HK-2 (cell line): Measurements from ENCODE around the gene PLEK2.

Experiments used
- DNase-seq: peaks from one replicate; pipeline ENCODE4 v3.0.0-alpha.2; 2018; ENCODE audit not compliant: unreplicated experiment

Gene PLEK2

DNA sequence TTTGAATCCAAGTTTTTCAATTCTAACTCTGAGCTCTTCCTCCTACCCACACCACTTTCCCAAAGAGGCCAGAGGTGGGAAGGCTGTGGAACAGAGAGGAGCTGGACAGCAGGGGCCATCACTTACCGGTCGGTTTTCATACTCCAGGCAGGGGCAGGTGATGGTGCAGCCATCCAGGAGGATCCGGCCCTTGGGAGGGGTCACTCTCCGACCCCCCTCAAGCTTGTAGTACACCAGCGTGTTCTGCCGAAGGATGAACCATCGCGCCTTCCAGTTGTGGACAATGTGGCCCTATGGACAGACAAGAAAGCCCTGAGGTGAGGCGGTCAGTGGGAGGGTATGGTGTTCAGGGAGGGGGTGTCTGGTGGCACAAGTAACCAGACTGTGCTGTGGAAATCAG, 14.4 kb downstream of the PLEK2 start:
- no peak for DNase-seq

DNA sequence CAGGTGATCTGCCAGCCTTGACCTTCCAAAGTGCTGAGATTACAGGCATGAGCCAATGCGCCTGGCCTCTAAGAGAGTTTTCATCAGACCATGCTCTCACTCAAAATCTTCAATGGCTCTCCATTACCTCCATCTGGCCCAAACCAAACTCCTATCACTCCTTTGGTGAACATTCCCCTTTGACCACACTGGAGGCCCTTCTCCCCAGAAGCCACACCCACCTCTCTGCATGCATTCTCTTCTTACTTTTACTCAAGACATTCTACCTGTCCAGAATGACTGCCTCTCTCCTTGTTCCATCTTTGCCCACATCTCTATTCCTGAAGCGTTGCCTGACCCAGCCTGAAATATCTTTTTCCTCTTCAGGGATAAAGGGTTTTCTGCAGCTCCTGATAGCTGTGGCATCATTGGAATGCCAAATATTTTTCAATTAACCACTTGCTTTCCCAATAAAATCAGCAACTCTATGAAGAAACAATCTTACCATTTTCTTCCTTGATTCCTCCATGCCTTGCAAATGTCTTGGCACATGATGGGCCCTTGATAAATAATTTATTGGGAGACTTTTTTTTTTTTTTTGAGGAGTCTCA, 15.5 kb downstream of the PLEK2 start:
- no peak for DNase-seq

DNA sequence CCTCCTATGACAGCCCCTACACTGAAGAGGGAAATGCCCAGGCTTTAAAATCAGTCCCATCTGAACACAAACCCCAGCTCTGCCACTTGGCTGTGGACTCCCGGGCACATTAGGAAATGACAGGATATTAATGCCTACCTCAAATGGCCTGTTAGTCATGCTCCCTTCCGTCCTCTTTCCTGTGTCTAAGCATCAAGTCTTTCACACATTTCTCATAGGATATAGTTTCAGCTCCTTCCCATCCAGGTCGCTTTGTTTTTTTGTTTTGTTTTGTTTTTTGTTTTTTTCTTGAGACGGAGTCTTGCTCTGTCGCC, 16.1 kb downstream of the PLEK2 start:
- no peak for DNase-seq

DNA sequence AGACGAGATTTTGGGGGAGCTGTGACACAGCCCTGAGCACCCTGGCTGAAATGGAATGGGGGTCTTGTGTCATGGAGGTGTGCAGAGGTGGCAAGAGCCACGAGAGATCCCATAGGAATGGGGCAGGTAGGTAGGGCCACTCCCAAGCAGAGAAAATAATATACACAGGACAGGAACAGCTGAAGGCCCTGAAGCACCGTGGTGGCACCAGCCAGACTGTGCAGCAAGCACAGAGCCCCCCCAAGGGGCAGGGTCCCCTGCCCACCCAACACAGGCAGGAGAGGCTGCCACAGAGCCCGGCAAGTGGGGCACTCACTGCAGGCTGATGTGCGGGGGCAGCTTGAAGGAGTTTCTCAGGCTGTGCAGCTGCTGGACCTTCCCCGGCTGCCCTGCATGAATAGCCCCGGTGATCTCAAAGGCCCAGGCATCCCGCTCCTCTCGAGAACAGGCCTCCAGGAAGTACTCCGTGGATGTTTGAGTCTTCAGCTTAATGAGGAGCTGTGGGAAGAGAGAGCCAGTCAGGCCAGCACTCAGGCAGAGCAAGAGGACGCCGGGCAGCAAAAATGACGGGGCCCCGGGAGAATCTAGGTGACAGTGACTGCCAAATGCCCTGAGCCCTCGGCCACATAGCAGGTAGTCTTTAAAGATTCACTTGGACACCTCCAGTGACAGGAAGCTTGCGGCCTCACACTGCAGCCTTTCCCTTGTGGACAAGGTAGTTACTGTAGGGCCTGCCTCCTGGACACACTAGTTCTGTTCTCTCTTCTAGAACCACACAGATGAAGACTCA, 16.7 kb downstream of the PLEK2 start:
- no peak for DNase-seq

DNA sequence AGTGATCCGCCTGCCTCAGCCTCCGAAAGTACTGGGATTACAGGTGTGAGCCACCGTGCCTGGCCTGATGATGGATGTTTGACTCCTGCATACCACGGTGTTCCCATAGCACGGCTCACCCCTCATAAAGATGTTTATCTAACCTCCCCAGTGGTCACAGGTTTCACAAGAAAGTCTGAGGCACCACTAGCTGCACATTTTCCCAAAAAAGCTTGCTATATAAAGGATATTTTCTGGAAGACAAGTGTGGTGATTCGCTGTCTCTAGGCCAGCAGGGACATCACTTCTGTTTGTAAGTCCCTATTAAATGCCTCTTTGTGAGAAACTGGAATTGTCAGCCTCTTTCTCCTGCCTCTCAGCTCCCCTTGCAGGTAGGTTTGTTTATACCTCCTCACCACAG, 18.3 kb downstream of the PLEK2 start:
- no peak for DNase-seq

DNA sequence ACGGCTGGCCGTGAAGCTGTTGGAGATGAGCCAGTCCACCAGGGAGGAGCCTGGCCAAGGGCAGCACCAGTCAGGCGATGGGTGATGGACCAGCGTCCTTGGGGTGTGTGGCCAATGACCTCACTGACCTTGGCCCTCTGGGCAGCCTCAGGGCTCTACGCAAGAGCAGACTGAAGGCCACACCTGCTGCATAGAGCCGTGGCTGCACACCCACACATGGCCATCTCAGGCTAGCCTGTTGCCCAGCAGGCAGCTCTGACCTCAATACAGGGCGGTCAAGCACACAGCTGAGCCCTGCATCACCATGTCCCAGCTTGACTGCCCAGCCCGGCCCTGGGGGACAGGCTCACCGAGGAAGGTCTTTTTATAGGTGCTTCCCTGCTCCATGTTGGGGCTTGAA, 19.2 kb downstream of the PLEK2 start:
- DNase-seq, result no peak

DNA sequence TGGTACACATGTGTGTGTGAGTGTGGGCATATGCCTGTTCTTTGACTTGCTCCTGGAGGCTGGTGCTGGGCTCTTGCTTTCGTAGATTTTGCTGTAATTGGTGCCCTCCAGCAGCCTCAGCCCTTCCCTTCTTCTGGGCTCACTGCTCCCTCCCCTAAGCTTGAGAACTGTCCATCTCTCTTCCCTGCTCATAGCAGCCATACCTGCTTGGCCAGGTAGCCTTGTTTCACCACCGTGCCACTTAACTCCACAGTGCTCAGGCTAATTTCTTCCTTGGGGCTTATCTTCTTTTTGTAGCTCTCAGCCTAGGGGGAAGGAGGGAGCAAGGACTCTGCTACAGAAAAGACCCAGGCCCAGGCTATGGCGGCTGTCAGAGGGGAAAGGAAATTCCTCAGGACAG, 19.8 kb downstream of the PLEK2 start:
- DNase-seq, result no peak

DNA sequence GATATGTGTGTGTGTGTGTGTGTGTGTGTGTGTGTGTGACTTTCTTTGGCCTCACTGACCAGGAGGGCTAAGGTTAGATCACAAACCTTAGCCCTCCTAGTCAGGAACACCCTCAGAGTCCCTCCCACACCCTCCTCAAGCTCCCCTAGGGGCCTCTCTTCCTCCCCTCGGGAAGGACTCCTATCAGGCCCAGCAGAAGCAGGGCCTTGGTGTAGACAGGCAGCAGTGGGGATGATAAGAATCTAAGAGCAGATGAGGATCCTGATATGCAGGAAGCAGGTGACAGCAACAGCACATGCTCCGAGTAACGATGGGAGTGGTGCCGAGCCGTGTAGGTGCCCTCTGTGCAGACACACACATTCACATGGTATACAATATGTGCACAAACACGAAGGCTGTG, 20.7 kb downstream of the PLEK2 start:
- no peak for DNase-seq

DNA sequence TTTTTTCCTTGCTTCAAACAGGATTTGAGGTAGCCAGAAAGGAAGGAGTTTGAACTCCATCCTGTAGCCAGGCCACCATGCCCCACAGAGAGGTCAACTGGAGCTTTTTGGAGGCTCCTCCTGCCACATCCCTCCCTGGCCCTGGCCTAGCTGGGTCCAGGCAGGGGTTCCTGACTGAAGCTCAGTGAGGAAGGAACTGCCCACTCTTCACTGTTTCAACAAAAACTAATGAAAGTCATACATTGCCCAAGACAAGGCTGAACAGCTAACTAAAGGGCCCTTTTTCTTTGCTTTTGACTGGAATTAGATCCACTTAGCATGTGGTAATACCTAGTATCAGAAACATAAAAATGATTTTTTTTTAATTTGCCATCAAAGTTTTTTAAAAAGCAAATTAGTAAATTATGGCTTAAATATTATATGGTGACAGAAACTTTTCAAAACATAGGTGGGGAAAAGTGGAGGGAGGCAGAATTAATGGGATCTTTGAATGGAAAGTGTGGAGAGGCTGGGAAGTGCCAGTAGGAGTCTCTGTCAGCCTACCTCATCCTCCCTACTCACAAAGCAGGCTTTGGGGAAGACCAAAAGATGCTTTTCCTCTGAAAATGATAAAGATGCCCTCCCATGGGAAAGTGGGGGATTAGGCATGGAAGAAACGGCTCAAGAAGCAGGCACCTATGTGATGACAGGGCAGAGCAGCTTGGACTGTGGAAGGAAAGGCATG, 22.0 kb downstream of the PLEK2 start:
- DNase-seq, result no peak

DNA sequence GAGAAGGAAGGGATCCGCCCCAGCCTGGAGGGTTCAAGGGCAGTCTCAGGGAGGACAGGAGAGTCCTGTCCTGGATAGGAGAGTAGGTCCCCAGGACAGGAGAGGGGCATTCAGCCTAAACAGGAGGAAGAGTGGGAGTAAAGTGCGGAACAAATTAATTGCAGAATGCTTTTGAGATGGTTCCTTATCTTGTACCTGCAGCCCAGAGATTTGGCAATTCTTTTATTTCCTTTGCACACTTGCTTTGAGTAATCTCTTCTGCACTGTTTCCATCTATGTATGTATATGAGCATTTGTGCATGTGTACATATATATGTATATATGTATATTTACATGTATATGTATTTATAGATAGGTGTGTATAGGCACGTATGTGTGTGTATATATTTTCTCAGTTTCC, 22.7 kb downstream of the PLEK2 start:
- DNase-seq, result no peak

DNA sequence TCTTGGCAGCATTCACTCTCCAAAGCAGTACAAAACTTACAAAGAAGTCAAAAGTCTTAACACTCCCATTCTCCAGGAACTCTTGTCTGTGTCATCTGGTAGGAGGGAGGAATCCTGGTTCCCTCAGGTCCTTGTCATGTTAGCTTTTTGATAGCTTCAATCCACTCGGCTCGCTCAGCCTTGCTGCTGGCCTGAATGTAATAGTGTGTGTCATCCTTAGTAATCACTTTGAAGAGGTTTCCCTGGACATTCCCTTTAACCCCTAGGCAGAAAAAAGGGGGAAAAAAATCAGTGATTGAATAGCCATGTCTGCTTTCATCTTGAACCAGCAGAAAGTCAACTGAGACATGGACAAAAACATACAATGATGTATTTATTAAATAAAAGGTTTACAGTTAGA, 24.8 kb downstream of the PLEK2 start:
- DNase-seq, result peak; percentile 38

DNA sequence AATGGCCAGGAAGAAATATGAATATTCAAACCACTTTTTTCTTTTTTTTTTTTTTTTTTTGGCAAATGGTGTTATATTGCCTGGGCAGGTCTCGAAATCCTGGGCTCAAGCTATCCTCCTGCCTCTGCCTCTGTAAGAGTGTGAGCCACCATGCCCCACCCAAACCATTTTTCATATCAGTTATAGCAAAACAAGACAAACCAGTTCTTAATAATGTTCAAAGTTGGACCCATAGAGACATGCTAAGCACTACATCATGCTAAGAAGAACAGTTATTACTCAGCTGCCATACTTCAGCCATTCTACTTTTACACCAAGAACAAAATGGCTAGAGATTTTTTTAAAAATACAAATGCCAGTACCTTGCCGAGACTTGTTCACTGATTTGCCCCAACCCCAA, 26.3 kb downstream of the PLEK2 start:
- DNase-seq, result no peak

DNA sequence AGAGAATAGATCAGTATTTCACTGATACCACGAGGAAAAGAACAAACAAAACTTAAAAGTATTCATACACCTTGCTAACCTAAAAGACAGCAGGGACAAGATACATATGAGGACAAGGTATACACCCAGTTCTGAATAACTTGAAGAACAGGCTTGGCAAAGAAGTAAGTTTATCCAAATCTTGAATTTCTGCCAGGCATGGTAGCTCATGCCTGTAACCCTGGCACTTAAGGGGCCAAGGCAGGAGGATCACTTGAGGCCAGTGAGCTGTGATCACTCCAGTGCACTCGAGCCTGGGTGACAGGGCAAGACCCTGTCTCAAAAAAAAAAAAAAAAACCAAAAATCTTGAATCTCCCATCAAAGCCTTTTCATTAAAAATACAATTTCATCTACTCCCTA, 26.8 kb downstream of the PLEK2 start:
- DNase-seq, result no peak

DNA sequence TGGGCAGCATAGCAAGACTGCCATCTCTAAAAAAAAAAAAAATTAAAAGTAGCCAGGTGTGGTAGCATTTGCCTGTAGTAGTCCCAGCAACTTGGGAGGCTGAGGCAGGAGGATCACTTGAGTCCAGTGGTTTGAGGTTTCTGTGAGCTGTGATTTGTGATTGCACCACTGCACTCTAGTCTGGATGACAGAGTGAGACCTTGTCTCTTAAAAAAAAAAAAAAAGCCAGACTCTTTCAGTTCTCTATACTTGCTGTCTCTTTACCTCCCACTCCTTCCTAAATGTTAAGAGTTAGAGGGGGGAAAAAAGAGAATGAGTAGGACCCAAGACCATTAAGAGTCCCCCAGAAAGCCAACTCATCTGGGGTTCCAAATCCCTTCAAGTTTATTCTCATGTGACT, 34.0 kb downstream of the PLEK2 start:
- DNase-seq, result no peak

DNA sequence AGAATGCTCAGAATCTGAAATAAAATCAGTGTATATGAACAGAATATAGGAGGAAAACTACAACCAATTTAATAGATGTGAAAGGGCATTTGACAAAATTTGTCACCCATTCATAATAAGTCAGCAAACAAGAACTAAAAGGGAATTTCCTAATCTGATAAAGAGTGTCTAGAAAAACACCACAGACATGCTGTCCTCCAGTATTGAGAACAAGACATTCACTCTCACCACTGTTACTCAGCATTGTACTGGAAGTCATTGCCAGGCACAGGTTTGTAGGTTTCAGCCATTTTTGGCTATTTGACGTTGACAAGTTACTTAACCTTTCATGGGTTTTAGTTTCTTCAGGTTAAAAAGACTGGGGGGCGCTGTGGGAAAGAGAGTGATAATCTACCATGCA, 38.6 kb downstream of the PLEK2 start:
- DNase-seq, result no peak

DNA sequence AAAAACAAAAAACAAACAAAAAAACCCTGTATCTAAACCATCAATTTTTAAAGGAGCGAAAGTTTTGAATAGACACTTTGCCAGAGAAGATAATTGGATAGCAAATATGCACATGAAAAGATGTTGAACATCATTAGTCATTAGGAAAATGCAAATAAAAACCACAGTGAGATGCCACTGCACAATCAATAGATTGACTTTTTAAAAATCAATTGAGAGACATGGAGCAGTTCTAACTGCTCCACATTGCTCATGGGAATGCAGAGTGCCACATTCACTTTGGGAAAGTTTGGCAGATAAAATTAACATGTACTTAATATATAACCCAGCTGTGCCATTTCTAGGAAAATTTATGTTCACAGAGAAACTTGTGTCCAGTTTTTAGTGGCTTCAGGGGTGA, 39.1 kb downstream of the PLEK2 start:
- DNase-seq, result no peak

DNA sequence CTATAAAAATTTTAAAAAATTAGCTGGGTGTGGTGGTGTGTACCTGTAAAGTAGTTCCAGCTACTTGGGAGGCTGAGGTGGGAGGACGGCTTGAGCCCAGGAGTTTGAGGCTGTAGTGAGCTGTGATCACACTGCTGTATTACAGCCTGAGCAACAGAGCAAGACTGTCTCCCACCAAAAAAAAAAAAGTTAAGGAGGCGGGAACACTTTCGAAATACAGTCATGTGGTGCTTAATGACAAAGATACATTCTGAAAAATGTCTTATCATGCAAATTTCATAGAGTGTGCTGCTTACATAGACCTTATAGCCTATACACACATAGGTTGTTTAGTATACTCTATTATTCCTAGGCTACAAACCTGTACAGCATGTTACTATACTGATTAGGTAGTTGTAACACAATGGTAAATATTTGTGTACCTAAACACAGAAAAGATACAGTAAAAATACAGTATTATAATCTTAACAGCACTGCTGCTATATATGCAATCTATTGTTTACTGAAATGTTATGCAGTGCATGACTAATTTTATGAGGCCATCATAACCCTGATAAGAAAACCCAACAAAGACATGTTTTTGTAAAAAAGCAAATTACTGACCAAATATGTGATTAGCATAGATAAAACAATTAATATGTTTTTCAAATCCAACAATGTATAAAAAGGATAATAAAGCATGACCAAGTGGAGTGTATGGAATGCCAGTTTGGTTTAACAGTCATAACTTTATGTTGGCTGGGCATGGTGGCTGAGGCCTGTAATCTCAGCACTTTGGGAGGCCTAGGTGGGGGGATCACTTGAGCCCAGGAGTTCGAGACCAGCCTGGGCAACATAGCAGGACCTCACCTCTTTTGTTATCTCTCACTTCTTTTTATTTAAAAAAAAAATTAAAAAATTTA, 40.5 kb downstream of the PLEK2 start:
- DNase-seq, result no peak

DNA sequence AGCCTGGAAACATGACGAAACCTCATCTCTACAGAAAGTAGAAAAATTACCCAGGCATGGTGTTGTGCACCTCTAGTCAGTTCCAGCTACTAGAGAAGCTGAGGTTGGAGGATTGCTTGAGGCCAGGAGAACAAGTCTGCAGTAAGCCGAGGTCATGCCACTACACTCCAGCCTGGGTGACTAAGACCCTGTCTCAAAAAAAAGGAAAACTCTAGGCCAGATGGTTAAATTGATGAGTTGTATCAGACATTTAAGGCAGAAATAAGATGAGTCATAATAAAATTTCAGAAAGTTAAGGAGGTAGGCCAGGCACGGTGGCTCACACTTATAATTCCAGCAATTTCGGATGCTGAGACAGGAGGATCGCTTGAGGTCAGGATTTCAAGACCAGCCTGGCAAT, 41.1 kb downstream of the PLEK2 start:
- no peak for DNase-seq

DNA sequence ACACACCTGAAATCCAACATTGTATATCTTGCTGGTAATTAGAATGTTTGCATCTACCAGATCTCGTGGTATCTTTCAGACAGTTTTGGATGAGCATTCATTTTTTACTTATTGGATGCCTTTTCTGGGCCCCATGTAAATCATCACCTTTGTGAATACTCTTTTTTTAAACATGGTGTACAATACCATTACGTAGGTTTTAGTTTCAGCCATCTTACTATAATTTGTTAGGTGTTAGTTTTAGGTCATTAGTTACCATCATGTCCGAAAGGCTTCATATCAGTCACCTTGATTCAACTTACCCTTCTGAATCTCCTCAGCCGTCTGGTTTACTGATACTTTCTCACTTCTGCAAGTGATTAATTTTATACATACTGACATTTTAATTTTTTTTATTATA, 46.5 kb downstream of the PLEK2 start:
- no peak for DNase-seq

DNA sequence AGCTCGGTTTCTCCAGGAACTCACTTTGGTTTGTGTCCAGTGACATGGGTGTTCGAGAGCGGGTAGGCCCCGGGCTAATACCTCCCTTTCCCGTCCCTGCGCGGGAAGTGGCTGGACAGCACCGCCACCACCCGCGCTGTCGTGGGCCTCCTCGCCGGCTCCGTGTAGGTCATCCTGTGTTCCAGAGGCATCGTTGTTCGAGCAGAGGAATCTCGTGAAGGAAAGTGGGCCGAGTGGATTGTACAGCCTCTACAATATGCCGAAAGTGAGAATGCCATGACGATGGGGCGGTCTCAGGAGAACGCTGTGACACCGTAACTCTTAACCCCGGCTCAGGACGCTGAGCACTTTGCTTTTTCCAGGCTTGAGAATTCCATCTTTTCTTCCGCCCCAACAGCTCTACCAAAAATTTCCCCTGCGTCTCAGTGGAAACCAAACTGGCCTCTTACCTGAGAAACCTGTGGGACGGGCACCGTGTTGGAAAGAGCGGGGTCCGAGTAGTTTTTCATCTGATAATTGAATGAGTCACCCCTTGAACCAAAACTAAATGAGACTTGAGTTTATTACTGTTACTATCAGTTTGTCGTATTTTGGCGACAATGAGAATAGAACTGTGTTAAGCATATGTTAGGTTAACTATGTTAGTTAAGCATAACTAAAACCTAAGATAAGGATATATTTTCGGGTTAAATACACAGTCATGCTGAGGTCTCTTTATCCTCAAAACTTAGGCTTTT, 51.3 kb downstream of the PLEK2 start:
- no peak for DNase-seq

DNA sequence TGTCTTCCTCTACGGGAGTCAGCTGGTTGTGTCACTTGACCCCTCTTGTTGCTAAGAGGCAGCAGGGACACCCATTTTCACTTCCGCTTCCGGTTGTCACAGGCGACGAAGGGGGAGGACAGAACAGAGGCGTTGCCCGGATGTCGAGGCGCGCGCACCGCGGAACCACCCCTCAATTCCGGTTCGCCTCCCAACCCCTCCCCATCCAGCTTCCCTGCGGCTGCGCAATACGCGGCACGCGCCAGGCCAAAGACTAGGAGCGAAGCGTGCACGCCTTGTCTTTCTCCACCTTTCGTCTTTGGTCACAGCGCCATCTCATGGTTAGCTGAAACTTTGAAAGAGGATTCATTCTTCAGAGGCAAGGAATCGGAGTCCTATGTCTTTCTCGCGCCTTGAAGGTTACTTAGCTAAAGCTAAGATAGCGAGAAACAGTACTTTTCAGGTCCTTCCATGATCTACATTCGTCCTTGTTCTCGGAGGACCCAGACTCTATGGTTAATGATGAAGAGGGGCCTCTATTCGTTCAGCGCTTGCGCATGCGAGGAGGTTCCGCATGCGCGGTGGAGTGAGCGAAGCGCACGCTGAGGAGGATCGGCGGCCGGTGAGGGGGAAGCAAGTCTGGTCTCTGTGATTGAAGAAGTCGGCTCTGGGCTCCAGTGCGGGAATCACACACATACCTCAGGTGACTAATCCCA, 52.0 kb downstream of the PLEK2 start, which contains the start of the genes ATP6V1D and EIF2S1:
ATP6V1D (minus strand) TSS at position 30 of the 695 bp plus-strand sequence. CDS start 106 bp downstream, outside the sequence.
EIF2S1 (plus strand) TSS at position 554 of the 695 bp plus-strand sequence. CDS start 4,440 bp downstream, outside the sequence.
- peak; percentile 98 for DNase-seq
